ENCODE data around the gene MKNK2. TPM values are rescaled to one million over a fixed set of nuclear protein-coding genes. Genes with fewer than 3 reads are reported as not detected.
A peak's percentile ranks its signal among the peaks of the same experiment; 100 is the strongest.

The MKNK2 gene
- total RNA-seq, 1 donor from 2014 or later = 123 TPM

DNA sequence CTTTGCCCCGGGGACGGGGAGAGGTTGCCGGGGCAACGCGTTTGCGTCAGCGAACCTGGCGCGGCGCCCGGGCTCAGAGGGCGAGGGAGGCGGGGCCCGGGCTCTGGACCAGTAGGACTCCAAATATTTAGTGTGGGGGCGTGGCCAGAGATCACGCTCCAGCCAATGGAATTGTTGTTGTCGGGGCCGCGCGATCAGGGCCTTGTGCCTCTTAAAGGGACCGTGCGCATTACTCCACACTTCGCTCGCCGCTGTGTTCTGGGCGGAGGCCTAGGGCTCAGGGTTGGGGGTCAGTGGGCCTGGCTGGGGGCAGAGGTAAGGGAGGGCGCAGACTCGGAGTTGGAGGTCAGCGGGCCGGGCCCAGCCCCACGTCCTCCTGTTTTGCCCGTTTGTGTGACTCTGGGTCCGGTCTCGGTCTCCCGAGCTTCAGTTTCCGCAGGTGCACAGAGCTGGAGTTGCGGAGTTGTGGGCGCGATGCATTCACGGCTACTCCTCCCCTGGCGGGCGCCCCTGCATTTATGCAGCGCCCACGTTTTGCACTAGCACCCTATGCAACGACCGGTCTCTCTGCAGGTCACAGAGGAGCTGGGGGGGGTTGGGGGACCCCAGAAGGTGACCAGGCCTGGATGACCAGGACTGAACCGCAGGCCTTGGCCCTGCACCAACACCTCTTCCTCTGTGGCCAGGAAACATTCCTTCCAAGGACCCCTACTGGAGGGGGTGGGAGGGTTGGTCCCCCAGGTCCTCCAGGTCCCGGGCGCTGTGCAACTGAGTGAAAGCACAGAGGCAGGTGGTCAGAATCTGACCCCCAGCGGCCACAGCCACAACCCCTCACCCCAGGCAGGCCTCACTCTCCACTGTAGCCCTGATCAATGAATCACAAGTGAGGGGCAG is 10.7 kb upstream of the MKNK2 start:
- peaks cover 43% of the 10 kb centered on the region for H3K4me1 Mint-ChIP-seq
- H3K27me3 Mint-ChIP-seq (ENCODE audit: low read depth) = no peaks in the 10 kb centered on the region
- TF ChIP-seq, protein P1, sequence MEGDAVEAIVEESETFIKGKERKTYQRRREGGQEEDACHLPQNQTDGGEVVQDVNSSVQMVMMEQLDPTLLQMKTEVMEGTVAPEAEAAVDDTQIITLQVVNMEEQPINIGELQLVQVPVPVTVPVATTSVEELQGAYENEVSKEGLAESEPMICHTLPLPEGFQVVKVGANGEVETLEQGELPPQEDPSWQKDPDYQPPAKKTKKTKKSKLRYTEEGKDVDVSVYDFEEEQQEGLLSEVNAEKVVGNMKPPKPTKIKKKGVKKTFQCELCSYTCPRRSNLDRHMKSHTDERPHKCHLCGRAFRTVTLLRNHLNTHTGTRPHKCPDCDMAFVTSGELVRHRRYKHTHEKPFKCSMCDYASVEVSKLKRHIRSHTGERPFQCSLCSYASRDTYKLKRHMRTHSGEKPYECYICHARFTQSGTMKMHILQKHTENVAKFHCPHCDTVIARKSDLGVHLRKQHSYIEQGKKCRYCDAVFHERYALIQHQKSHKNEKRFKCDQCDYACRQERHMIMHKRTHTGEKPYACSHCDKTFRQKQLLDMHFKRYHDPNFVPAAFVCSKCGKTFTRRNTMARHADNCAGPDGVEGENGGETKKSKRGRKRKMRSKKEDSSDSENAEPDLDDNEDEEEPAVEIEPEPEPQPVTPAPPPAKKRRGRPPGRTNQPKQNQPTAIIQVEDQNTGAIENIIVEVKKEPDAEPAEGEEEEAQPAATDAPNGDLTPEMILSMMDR (conservative IDR thresholded peaks at IDR 0.05) = no peak
- H3K27ac Mint-ChIP-seq (ENCODE audit: unreplicated experiment) = peak overlapping the region; percentile 97
- H3K9me3 Mint-ChIP-seq = no peaks in the 10 kb centered on the region
- peak; percentile 98 for DNase-seq (ENCODE audit: low read depth, low spot score)
- H3K36me3 Mint-ChIP-seq (ENCODE audit: low read depth) = no peaks in the 10 kb centered on the region
- peak overlapping the region; percentile 94 for H3K4me3 Mint-ChIP-seq

DNA sequence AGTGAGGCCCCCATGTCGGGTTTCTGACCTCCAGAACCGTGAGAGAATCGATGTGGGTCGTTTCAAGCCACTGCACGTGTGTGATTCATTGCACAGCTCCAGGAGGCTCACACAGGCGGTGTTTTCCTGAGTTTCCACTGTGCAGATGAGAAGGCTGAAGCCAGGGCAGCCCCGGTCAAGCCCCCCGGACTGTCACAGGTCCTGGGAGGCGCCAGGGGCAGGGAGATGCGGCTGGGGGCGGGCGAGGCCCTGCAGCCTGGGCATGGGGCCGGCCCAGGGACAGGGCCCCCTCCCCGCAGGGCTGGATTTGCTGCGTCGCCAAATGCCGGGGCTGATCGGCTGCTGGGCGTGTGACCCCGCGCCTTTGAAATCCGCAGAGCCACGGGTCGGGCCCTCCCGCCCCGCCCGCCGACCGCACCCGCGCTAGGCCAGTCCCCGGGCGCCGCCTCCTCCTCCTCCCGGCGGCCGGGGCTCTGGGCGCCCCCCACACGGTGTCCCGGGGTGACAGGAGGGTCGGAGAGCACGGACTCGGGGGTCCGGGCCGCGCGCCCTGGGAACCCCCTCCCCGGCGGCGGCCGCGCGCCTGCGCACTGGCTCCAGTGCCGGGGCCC is 9.9 kb upstream of the MKNK2 start:
- no peaks in the 10 kb centered on the region for H3K36me3 Mint-ChIP-seq (ENCODE audit: low read depth)
- H3K4me3 Mint-ChIP-seq = peak overlapping the region; percentile 93
- peak overlapping the region; percentile 97 for H3K27ac Mint-ChIP-seq (ENCODE audit: unreplicated experiment)
- TF ChIP-seq, protein P1 (conservative IDR thresholded peaks at IDR 0.05) = no peak
- no peaks in the 10 kb centered on the region for H3K9me3 Mint-ChIP-seq
- no peak for DNase-seq (ENCODE audit: low read depth, low spot score)
- peaks cover 43% of the 10 kb centered on the region for H3K4me1 Mint-ChIP-seq
- no peaks in the 10 kb centered on the region for H3K27me3 Mint-ChIP-seq (ENCODE audit: low read depth)

DNA sequence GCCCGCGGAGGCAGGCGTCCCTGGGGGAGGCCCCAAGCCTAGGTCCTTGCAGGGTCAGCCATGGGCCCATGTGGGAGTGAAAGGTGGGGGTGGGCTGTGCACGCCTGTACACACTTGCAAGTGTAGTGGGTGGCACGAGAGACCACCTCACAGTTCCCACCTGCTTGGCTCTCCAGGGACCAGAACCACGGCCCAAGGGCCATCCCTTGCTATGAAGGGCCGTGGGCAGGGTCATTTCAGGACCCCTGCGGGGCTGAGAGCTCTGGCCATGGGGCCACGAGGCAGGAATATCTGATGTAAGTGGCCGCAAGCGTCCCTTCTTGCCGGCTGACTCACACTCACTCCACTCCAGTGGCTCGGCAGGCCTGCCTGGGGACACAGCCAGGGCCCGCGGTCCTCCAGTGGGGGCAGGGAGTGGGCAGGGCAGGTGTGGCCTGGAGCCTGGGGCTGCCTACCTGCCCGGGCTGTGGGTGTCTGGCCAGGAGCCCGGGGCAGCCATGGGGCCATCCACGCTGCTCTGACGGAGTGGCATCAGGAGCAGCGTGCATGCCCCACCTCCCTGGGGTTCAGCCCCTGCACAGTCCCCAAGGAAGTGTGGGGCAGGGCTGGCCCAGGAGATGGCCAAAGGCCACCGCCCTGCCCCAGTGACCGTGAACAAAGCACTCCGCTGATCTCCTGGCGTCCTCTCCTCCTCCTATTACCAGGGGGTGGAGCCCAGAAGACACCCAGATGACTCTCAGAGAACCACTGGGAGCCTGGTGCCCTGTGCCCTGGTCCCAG is 8.6 kb upstream of the MKNK2 start:
- Mint-ChIP-seq H3K9me3 (no peaks in the 10 kb centered on the region), H3K36me3 (ENCODE audit: low read depth) (no peaks in the 10 kb centered on the region), H3K27me3 (ENCODE audit: low read depth) (no peaks in the 10 kb centered on the region), H3K4me3 (peak overlapping the region; percentile 93), H3K27ac (ENCODE audit: unreplicated experiment) (peak overlapping the region; percentile 97), H3K4me1 (peaks cover 41% of the 10 kb centered on the region)
- TF ChIP-seq, protein P1 (conservative IDR thresholded peaks at IDR 0.05) = no peak
- peak; percentile 30 for DNase-seq (ENCODE audit: low read depth, low spot score)

DNA sequence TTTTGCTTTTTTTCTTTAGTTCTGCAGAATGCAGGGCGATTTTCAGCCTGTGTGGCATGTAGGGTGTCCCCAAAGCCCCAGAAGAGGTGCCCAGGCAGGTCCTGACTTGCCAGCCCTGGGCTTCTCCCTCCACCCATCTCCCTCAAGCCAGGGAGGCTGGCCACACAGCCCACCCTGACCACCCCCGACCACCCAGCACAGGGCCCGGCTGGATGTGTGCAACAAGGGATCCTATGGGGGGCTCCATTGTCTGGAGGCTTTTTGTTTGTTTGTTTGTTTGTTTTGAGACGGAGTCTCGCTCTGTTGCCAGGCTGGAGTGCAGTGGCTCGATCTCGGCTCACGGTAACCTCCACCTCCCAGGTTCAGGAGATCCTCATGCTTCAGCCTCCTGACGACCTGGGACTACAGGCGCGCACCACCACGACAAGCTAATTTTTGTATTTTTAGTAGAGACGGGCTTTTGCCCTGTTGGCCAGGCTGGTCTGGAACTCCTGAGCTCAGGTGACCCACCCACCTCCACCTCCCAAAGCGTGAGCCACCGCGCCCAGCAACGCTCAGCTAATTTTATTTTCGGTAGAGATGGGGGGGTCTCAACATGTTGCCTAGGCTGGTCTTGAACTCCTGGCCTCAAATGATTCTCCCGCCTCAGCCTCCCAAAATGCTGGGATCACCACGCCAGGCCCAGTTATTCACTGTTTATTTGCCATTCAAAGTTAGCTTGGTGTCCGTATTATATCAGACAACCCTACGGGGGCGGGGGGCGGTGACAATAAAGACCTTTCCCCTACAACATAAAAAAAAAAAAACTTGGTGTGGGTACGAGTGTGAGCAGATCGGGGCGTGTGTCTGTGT is 7.8 kb upstream of the MKNK2 start:
- peaks cover 37% of the 10 kb centered on the region for H3K4me1 Mint-ChIP-seq
- no peak for DNase-seq (ENCODE audit: low read depth, low spot score)
- H3K27me3 Mint-ChIP-seq (ENCODE audit: low read depth) = no peaks in the 10 kb centered on the region
- H3K27ac Mint-ChIP-seq (ENCODE audit: unreplicated experiment) = peak overlapping the region; percentile 71
- H3K9me3 Mint-ChIP-seq = no peaks in the 10 kb centered on the region
- peak overlapping the region; percentile 69 for H3K4me3 Mint-ChIP-seq
- H3K36me3 Mint-ChIP-seq (ENCODE audit: low read depth) = no peaks in the 10 kb centered on the region
- TF ChIP-seq, protein P1 (conservative IDR thresholded peaks at IDR 0.05) = no peak

All from neural crest cell (in vitro differentiated cells).